ENCODE measurements around the gene MRPS23.

The MRPS23 gene

DNA sequence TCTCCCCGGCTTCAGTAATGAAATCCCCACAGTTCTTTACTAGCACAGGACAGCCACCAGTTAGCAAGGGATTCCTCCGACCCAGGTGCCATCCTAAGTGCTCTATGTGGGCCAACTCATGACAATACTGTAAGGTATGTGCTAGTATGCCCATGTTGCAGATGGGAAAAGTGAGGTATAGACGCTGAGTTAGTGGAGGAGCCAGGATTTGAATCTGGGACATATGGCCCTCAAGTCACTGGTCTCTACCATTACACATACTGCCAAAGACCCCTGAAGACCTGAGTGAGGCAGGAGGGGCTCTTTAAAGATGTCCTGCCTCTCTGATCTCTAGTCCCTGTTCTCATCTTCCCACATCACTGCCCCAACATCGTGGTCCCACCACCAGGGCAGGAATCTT, 36.2 kb upstream of the MRPS23 start:
- Histone ChIP-seq H3K36me3 (ENCODE audit: control insufficient read depth in 2 of 2, insufficient read depth in 1 of 2, low read length in 2 of 2) (peaks cover 0 to 17% of the 10 kb centered on the region in 2 experiments; a peak in 1 of 3 replicates), H3K9me3 (ENCODE audit: control insufficient read depth, insufficient read depth, low read depth, low read length) (no peaks in the 10 kb centered on the region), H3K27ac (ENCODE audit: extremely low read depth, low read depth, low read length) (no peak overlapping the region), H3K4me3 (ENCODE audit: low read depth, low read length) (no peak overlapping the region), H3K4me1 (ENCODE audit: control insufficient read depth, insufficient read depth, low read length) (no peaks in the 10 kb centered on the region)
- no peak for TF ChIP-seq ZNF473 (tag by site-specific recombination; IDR thresholded peaks at IDR 0.05)
- TF ChIP-seq, protein P1, sequence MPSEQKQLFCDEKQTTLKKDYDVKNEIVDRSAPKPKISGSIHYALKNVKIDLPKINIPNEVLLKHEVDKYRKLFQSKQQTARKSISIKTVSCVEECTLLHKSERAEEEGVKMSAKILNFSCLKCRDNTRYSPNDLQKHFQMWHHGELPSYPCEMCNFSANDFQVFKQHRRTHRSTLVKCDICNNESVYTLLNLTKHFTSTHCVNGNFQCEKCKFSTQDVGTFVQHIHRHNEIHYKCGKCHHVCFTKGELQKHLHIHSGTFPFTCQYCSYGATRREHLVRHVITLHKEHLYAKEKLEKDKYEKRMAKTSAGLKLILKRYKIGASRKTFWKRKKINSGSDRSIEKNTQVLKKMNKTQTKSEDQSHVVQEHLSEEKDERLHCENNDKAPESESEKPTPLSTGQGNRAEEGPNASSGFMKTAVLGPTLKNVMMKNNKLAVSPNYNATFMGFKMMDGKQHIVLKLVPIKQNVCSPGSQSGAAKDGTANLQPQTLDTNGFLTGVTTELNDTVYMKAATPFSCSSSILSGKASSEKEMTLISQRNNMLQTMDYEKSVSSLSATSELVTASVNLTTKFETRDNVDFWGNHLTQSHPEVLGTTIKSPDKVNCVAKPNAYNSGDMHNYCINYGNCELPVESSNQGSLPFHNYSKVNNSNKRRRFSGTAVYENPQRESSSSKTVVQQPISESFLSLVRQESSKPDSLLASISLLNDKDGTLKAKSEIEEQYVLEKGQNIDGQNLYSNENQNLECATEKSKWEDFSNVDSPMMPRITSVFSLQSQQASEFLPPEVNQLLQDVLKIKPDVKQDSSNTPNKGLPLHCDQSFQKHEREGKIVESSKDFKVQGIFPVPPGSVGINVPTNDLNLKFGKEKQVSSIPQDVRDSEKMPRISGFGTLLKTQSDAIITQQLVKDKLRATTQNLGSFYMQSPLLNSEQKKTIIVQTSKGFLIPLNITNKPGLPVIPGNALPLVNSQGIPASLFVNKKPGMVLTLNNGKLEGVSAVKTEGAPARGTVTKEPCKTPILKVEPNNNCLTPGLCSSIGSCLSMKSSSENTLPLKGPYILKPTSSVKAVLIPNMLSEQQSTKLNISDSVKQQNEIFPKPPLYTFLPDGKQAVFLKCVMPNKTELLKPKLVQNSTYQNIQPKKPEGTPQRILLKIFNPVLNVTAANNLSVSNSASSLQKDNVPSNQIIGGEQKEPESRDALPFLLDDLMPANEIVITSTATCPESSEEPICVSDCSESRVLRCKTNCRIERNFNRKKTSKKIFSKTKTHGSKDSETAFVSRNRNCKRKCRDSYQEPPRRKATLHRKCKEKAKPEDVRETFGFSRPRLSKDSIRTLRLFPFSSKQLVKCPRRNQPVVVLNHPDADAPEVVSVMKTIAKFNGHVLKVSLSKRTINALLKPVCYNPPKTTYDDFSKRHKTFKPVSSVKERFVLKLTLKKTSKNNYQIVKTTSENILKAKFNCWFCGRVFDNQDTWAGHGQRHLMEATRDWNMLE (tag by site-specific recombination; conservative IDR thresholded peaks at IDR 0.05; ENCODE audit: low read depth) = no peak
- TF ChIP-seq ZBTB1 (tag by site-specific recombination; IDR thresholded peaks at IDR 0.05) = no peak
- no peak for TF ChIP-seq ZBTB44 (tag by site-specific recombination; IDR thresholded peaks at IDR 0.05)
- TF ChIP-seq ZNF585B (tag by site-specific recombination; IDR thresholded peaks at IDR 0.05) = no peak
- TF ChIP-seq KLF7 (tag by site-specific recombination; IDR thresholded peaks at IDR 0.05; ENCODE audit: borderline replicate concordance) = no peak
- no peak for TF ChIP-seq ZNF266 (tag by site-specific recombination; IDR thresholded peaks at IDR 0.05; ENCODE audit: low read depth)
- TF ChIP-seq, protein P2, sequence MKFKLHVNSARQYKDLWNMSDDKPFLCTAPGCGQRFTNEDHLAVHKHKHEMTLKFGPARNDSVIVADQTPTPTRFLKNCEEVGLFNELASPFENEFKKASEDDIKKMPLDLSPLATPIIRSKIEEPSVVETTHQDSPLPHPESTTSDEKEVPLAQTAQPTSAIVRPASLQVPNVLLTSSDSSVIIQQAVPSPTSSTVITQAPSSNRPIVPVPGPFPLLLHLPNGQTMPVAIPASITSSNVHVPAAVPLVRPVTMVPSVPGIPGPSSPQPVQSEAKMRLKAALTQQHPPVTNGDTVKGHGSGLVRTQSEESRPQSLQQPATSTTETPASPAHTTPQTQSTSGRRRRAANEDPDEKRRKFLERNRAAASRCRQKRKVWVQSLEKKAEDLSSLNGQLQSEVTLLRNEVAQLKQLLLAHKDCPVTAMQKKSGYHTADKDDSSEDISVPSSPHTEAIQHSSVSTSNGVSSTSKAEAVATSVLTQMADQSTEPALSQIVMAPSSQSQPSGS (tag by site-specific recombination; IDR thresholded peaks at IDR 0.05; ENCODE audit: low read depth) = no peak
- no peak for TF ChIP-seq ZNF37A (tag by site-specific recombination; IDR thresholded peaks at IDR 0.05)
- TF ChIP-seq ZNF544 (tag by site-specific recombination; IDR thresholded peaks at IDR 0.05) = no peak
- no peak for TF ChIP-seq BCL6B (tag by site-specific recombination; IDR thresholded peaks at IDR 0.05)
- no peak for TF ChIP-seq TCF7L2 (IDR thresholded peaks at IDR 0.05; ENCODE audit: borderline replicate concordance, low read depth, low read length)
- TF ChIP-seq, protein P3, sequence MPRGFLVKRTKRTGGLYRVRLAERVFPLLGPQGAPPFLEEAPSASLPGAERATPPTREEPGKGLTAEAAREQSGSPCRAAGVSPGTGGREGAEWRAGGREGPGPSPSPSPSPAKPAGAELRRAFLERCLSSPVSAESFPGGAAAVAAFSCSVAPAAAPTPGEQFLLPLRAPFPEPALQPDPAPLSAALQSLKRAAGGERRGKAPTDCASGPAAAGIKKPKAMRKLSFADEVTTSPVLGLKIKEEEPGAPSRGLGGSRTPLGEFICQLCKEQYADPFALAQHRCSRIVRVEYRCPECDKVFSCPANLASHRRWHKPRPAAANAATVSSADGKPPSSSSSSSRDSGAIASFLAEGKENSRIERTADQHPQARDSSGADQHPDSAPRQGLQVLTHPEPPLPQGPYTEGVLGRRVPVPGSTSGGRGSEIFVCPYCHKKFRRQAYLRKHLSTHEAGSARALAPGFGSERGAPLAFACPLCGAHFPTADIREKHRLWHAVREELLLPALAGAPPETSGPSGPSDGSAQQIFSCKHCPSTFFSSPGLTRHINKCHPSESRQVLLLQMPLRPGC (tag by site-specific recombination; IDR thresholded peaks at IDR 0.05) = no peak
- ChIA-PET CTCF (interaction anchor here (0.8 to 8.0 kb wide), 2 partner anchors 9 to 17 kb away, joined by 3 to 95 read pairs; no protein-coding TSS in a partner anchor), POLR2A (no interaction called here)
